Upper lobe of left lung (tissue), 6 donors: ENCODE results near the gene RBM20. TPM values are rescaled to one million over a fixed set of nuclear protein-coding genes. Genes with fewer than 3 reads are reported as not detected.

ENCODE experiments used
- ATAC-seq, 2 donors: fragments of 200-7000 bp; cut with Tn5 transposase; one replicate each; pipeline ENCODE4 v1.9.1; 2022; ENCODE audit warnings: mild to moderate bottlenecking in 2 of 2, moderate library complexity in 2 of 2; ENCODE audit not compliant: low FRiP score in 2 of 2
- DNase-seq, 2 donors: peaks; one replicate each; pipeline ENCODE4 v3.0.0-alpha.2; 2019 to 2020
- H3K27ac ChIP-seq, 4 donors: fragments of 200-600 bp; sonication (generic); one replicate each; pipeline ENCODE4 v1.5.1; 2016 to 2019
- H3K27me3 ChIP-seq, 4 donors: fragments of 200-600 bp; sonication (generic); one replicate each; pipeline ENCODE4 v1.5.1; 2017 to 2019
- H3K36me3 ChIP-seq, 4 donors: fragments of 200-600 bp; sonication (generic); one replicate each; pipeline ENCODE4 v1.5.1; 2016 to 2019
- H3K4me1 ChIP-seq, 4 donors: fragments of 200-600 bp; sonication (generic); one replicate each; pipeline ENCODE4 v1.5.1; 2018 to 2019
- H3K4me3 ChIP-seq, 4 donors: fragments of 200-600 bp; sonication (generic); one replicate each; pipeline ENCODE4 v1.5.1; 2017 to 2019; ENCODE audit warnings: mild to moderate bottlenecking in 2 of 4, moderate library complexity in 1 of 4
- H3K9me3 ChIP-seq, 4 donors: fragments of 200-600 bp; sonication (generic); one replicate each; pipeline ENCODE4 v1.5.1; 2018 to 2019
- EP300 ChIP-seq, 4 donors: sonication (generic); formaldehyde crosslinking; IDR thresholded peaks; one replicate each; pipeline ENCODE4 v1.5.1; 2017; ENCODE audit warnings: antibody characterized with exemption in 4 of 4, control low read depth in 2 of 4
- POLR2A ChIP-seq, 4 donors: fragments of 450-650 bp; IDR thresholded peaks; one replicate each; pipeline ENCODE4 v1.5.1; 2016 to 2017; ENCODE audit warnings: antibody characterized with exemption in 4 of 4, mild to moderate bottlenecking in 2 of 4
- POLR2AphosphoS5 ChIP-seq, 2 donors: sonication (generic); formaldehyde crosslinking; IDR thresholded peaks; one replicate each; pipeline ENCODE4 v1.5.1; 2017; ENCODE audit warnings: antibody characterized with exemption in 2 of 2
- WGBS, 2 donors: methylation state at CpG; one replicate each; pipeline ENCODE4 v1.1.5; 2017 to 2018; 5-methylcytosine and 5-hydroxymethylcytosine counted together
- total RNA-seq, 6 donors: library from RNA; depleted of rRNA in 4 of 6; stranded (reverse); fragments of >200 nt in 4 of 6; gene quantifications; one replicate each; pipeline versions ENCODE4 v1.1.0 to v1.2.1, GENCODE V29; 2016 to 2021
- TF ChIP-seq, protein P1 (sequence below), 6 experiments: fragments of 450-650 bp in 4 of 6; fragments of 200-600 bp in 2 of 6; sonication (generic) in 2 of 6; IDR thresholded peaks; one replicate each; pipeline ENCODE4 v1.5.1; 2016 to 2019; ENCODE audit warnings: antibody characterized with exemption in 6 of 6
- donor health status: DM: no; HTN: no; CAD: no; lungs with moderate emphysema.
- donor health status: DM: no; HTN: yes; CAD: no; lungs with severe emphysema.

Gene RBM20
- total RNA-seq, 6 donors from 2014 or later, result 0.11 to 7.5 (median 1.5) TPM

- H3K4me1 ChIP-seq, result no peaks in the 10 kb centered on the region
- DNase-seq (peak in 1 of 2 donors; percentile 41), ATAC-seq (no peak)
- no peaks in the 10 kb centered on the region for H3K36me3 ChIP-seq
- H3K4me3 ChIP-seq, result no peak overlapping the region
- WGBS, 2 donors, result 95 to 99% methylated on average over 8 of the region's 8 CpGs
- TF ChIP-seq POLR2AphosphoS5 (IDR thresholded peaks at IDR 0.05) (no peak), EP300 (IDR thresholded peaks at IDR 0.05) (no peak), POLR2A (IDR thresholded peaks at IDR 0.05) (no peak)
- TF ChIP-seq, protein P1, sequence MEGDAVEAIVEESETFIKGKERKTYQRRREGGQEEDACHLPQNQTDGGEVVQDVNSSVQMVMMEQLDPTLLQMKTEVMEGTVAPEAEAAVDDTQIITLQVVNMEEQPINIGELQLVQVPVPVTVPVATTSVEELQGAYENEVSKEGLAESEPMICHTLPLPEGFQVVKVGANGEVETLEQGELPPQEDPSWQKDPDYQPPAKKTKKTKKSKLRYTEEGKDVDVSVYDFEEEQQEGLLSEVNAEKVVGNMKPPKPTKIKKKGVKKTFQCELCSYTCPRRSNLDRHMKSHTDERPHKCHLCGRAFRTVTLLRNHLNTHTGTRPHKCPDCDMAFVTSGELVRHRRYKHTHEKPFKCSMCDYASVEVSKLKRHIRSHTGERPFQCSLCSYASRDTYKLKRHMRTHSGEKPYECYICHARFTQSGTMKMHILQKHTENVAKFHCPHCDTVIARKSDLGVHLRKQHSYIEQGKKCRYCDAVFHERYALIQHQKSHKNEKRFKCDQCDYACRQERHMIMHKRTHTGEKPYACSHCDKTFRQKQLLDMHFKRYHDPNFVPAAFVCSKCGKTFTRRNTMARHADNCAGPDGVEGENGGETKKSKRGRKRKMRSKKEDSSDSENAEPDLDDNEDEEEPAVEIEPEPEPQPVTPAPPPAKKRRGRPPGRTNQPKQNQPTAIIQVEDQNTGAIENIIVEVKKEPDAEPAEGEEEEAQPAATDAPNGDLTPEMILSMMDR (IDR thresholded peaks at IDR 0.05), result no peak
- H3K9me3 ChIP-seq, result no peaks in the 10 kb centered on the region
- H3K27me3 ChIP-seq, result no peaks in the 10 kb centered on the region
- H3K27ac ChIP-seq, result no peak overlapping the region
These were observed 136.6 kb downstream of the RBM20 start for GRCh38 chr10:110780704-110781103.

DNA sequence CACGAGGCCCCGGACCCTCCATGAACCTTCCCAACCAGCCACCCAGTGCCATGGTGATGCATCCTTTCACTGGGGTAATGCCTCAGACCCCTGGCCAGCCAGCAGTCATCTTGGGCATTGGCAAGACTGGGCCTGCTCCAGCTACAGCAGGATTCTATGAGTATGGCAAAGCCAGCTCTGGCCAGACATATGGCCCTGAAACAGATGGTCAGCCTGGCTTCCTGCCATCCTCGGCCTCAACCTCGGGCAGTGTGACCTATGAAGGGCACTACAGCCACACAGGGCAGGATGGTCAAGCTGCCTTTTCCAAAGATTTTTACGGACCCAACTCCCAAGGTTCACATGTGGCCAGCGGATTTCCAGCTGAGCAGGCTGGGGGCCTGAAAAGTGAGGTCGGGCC, 137.0 kb downstream of the RBM20 start:
- Histone ChIP-seq H3K4me3 (no peak overlapping the region), H3K27ac (no peak overlapping the region), H3K36me3 (no peaks in the 10 kb centered on the region), H3K4me1 (no peaks in the 10 kb centered on the region), H3K9me3 (no peaks in the 10 kb centered on the region), H3K27me3 (no peaks in the 10 kb centered on the region)
- 96 to 100% methylated on average over 2 to 7 of the region's 7 CpGs for WGBS, 2 donors
- ATAC-seq (no peak), DNase-seq (no peak)
- TF ChIP-seq POLR2A (IDR thresholded peaks at IDR 0.05) (no peak), POLR2AphosphoS5 (IDR thresholded peaks at IDR 0.05) (no peak), EP300 (IDR thresholded peaks at IDR 0.05) (no peak)
- TF ChIP-seq, protein P1 (IDR thresholded peaks at IDR 0.05), result no peak

DNA sequence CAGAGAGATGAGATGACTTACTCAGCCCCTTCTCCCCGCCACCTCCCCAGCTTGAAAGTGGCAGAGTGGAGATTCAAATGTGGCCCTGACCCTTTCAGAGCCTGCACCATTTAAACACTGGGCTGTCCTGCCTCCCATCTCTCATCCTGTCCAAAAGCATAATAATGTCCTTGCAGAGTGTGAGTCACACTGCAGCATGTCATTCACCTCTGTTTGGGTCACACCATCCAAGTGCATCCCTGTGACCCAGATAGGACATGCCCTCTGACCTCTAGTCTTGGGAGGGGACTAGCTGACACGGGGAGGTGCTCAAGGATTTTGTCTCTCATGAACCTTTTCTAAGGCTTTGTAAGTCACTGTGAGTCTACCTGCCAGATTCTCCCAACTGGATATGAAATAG, 138.5 kb downstream of the RBM20 start:
- Histone ChIP-seq H3K9me3 (no peaks in the 10 kb centered on the region), H3K27ac (no peak overlapping the region), H3K36me3 (no peaks in the 10 kb centered on the region), H3K4me1 (no peaks in the 10 kb centered on the region), H3K4me3 (no peak overlapping the region), H3K27me3 (no peaks in the 10 kb centered on the region)
- WGBS, 2 donors, result 89 to 100% methylated on average over 2 of the region's 2 CpGs
- ATAC-seq, result no peak
- DNase-seq, result no peak
- TF ChIP-seq, protein P1 (IDR thresholded peaks at IDR 0.05), result no peak
- TF ChIP-seq POLR2AphosphoS5 (IDR thresholded peaks at IDR 0.05), result no peak
- no peak for TF ChIP-seq EP300 (IDR thresholded peaks at IDR 0.05)
- TF ChIP-seq POLR2A (IDR thresholded peaks at IDR 0.05), result no peak

DNA sequence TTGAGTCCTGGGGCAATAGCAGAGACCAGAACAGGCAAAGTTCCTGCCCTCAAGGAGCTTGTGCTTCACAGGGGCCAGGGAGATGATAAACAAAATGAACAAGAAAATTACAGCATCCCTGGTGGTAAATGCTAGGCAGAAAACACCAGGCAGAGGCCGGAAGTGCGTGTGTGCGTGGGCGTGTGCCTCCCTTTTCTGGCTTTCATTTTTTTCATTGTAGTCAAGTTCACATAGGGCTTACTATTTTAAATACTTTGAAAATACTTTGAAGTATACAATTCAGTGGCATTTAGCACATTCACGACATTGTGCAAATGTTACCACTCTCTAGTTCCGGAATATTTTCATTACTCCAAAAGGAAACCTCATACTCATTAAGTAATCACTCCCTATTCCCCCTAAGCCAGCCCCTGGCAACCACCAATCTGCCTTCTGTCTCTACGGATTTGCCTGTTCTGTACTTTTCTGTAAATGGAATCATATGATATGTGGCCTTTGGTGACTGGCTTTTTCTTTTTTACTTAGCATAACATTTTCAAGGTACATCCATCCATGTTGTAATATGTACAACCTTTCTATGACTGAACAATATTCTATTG, 139.5 kb downstream of the RBM20 start:
- no peaks in the 10 kb centered on the region for H3K36me3 ChIP-seq
- no peaks in the 10 kb centered on the region for H3K4me1 ChIP-seq
- no peaks in the 10 kb centered on the region for H3K9me3 ChIP-seq
- ATAC-seq (no peak), DNase-seq (no peak)
- peak overlapping the region in 2 of 4 donors; percentile 7 to 26 for H3K27ac ChIP-seq
- no peak overlapping the region for H3K4me3 ChIP-seq
- TF ChIP-seq EP300 (IDR thresholded peaks at IDR 0.05), result peak in 1 of 4 donors; percentile 4
- TF ChIP-seq POLR2AphosphoS5 (IDR thresholded peaks at IDR 0.05), result no peak
- TF ChIP-seq, protein P1 (IDR thresholded peaks at IDR 0.05), result no peak
- 54 to 72% methylated on average over 7 of the region's 7 CpGs for WGBS, 2 donors
- no peaks in the 10 kb centered on the region for H3K27me3 ChIP-seq

DNA sequence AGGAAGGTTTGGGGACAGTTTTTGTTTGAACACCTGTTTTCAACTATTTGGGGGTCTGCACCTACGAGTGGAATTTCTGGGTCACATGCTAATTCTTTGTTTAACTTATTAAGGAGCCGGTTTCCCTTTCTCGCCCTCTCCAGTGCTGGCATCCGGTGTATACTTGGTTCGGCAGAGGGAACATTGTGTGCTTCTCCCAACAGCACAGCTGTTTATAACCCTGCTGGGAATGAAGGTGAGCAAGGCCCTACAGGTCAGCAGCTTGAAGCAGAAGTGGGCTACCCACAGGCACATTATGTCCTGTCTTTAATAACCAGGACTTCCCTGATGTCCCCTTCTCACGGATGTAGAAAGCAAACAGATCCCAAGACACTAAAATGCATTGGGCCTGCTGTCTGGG, 140.1 kb downstream of the RBM20 start:
- 57 to 63% methylated on average over 6 of the region's 6 CpGs for WGBS, 2 donors
- H3K27ac ChIP-seq, result peak overlapping the region in 2 of 4 donors; percentile 23 to 26

More for the DNA sequence above, 140.1 kb downstream of the RBM20 start:
- Histone ChIP-seq H3K27me3 (no peaks in the 10 kb centered on the region), H3K9me3 (no peaks in the 10 kb centered on the region), H3K36me3 (no peaks in the 10 kb centered on the region), H3K4me3 (no peak overlapping the region), H3K4me1 (no peaks in the 10 kb centered on the region)
- DNase-seq (peak in 1 of 2 donors; percentile 41), ATAC-seq (peak in 1 of 2 donors; percentile 28)
- TF ChIP-seq EP300 (IDR thresholded peaks at IDR 0.05), result peak in 2 of 4 donors; percentile 93
- peak; percentile 28 to 70 for TF ChIP-seq POLR2AphosphoS5 (IDR thresholded peaks at IDR 0.05)
- TF ChIP-seq, protein P1 (IDR thresholded peaks at IDR 0.05), result no peak
